Cerebellar cortex (tissue), 1 donor: ENCODE data around the gene ANXA9.

Experiments used
- DNase-seq: peaks from one replicate; pipeline ENCODE4 v3.0.0-alpha.2; 2015; ENCODE audit warnings: low spot score

Gene ANXA9, protein sequence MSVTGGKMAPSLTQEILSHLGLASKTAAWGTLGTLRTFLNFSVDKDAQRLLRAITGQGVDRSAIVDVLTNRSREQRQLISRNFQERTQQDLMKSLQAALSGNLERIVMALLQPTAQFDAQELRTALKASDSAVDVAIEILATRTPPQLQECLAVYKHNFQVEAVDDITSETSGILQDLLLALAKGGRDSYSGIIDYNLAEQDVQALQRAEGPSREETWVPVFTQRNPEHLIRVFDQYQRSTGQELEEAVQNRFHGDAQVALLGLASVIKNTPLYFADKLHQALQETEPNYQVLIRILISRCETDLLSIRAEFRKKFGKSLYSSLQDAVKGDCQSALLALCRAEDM

GRCh38 chr1:150981805-150982712 is at the start of gene ANXA9:
Gene ANXA9 (plus strand): TSS chr1:150982292. CDS start chr1:150983106, 814 bp downstream.
- no peak for DNase-seq

DNA sequence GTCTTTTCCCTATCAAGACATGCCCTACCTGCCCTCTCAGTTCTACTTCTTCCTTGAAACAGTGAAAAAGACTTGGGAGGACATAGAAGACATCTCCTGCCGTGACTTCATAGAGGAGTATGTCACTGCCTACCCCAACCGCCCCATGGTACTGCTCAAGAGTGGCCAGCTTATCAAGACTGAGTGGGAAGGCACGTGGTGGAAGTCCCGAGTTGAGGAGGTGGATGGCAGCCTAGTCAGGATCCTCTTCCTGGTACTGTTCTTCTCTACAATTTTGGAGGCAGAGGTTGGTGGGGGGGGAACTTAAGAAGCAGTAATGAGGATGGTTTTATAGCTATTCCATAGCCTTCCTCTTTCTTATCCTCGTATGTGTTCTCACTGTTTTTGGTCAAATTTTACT is 37.2 kb upstream of the ANXA9 start:
- no peak for DNase-seq

DNA sequence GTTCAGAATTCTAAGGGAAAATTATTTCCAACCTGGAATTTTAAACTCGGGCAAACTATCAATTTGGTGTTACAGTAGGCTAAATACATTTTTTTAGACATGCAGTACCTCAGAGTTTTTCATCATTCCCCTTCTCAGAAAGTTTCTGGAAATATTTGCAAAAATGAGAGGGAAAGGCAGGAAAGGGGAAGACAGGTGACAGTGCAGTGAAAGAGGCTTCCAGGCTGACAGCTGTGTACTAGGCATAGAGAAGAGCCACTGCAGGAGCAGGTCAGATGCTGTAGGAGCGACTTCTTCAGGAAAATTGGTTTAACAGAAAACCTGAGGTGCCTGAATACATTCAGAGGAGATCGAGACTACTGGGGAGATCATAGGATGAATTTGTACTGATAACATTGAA is 27.4 kb upstream of the ANXA9 start:
- no peak for DNase-seq

DNA sequence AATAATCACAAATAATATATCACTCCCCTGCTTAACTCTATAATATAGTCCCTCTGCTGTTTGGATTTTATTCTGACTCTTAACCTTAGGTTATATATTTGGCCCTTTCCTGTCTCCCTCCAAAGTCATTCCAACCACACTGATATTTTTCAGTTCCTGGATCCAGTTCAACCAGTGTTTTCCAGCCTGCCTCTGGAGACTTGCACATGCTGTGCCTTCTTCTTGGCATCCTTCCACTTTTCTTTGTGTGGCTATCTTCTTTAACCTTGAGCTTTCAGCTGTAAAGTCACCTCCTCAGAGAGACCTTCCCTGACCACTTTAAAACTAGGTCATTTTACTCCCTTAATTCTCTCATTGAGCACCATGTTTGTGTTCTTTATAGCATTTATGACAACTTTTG is 26.8 kb upstream of the ANXA9 start:
- no peak for DNase-seq

GRCh38 chr1:150957666-150958065 is 24.4 kb upstream of the ANXA9 start:
- DNase-seq, result no peak

GRCh38 chr1:150960646-150961045 is 21.4 kb upstream of the ANXA9 start:
- DNase-seq, result no peak

GRCh38 chr1:150961756-150962155 is 20.3 kb upstream of the ANXA9 start:
- no peak for DNase-seq

GRCh38 chr1:150963321-150964163 is 18.6 kb upstream of the ANXA9 start:
- no peak for DNase-seq

- no peak for DNase-seq
These were observed 18.0 kb upstream of the ANXA9 start for GRCh38 chr1:150964164-150964489.

- no peak for DNase-seq
These were observed 16.5 kb upstream of the ANXA9 start for GRCh38 chr1:150965605-150966004.

- DNase-seq, result no peak
These were observed 16.1 kb upstream of the ANXA9 start for GRCh38 chr1:150966011-150966410.

DNA sequence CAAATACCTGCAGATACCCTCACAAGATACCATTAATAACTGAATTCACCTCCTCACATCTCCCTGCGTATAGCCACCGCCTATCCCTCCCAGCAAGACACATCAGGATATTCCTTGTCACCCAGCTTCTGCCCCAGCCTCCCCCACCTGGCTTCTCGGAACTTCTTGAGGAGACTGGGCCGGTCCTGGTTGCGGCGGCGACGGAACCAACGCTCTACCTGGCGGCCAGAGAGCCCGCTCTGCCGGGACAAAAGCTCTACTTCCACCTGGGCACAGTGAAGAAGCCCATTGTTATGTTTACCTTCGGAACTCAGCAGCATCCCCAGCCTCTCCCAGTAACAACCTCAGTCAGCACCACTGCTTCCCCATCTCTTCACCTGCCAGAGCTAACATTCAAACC is 14.2 kb upstream of the ANXA9 start:
- no peak for DNase-seq

GRCh38 chr1:150968491-150968890 is 13.6 kb upstream of the ANXA9 start:
- no peak for DNase-seq

- DNase-seq, result no peak
These were observed 12.5 kb upstream of the ANXA9 start for GRCh38 chr1:150969626-150970025.

- no peak for DNase-seq
These were observed 11.1 kb upstream of the ANXA9 start for GRCh38 chr1:150970808-150971582.

GRCh38 chr1:150971583-150972416 is 10.3 kb upstream of the ANXA9 start:
- no peak for DNase-seq

- peak; percentile 39 for DNase-seq
These were observed 9.6 kb upstream of the ANXA9 start for GRCh38 chr1:150972417-150972940.

GRCh38 chr1:150973258-150973835 is 8.7 kb upstream of the ANXA9 start:
- DNase-seq, result no peak

GRCh38 chr1:150973836-150974579 is 8.1 kb upstream of the ANXA9 start:
- peak; percentile 50 for DNase-seq
